Stimulated activated CD8-positive, alpha-beta memory T cell treated with anti-CD3 and anti-CD28 coated beads, Interleukin-7, amount 100 ng/mL, for 48 hours (primary cell): ENCODE results near the gene PTH2R.
"Not testable (repeated sequence)": the region's sequence is repeated elsewhere in the genome, so short reads cannot be mapped to it uniquely, and the experiment has no call there.

ENCODE experiments used
- DNase-seq, 2 donors: peaks; one replicate each; pipeline ENCODE4 v3.0.0-alpha.2; 2020; ENCODE audit warnings: low read depth in 1 of 2; ENCODE audit errors: extremely low read depth in 1 of 2

The PTH2R gene

GRCh38 chr2:208482453-208483015, 75.9 kb downstream of the PTH2R start:
- DNase-seq, result not testable (repeated sequence)

GRCh38 chr2:208485390-208485789, 78.8 kb downstream of the PTH2R start:
- no peak for DNase-seq

GRCh38 chr2:208488686-208489564, 82.3 kb downstream of the PTH2R start:
- DNase-seq, result no peak

GRCh38 chr2:208489687-208490086, 83.1 kb downstream of the PTH2R start:
- DNase-seq, result no peak

- no peak for DNase-seq
These were observed 83.9 kb downstream of the PTH2R start for GRCh38 chr2:208490492-208490891.

GRCh38 chr2:208491641-208492040, 85.0 kb downstream of the PTH2R start:
- no peak for DNase-seq

GRCh38 chr2:208492069-208492468, 85.5 kb downstream of the PTH2R start:
- DNase-seq, result no peak

GRCh38 chr2:208493186-208493585, 86.6 kb downstream of the PTH2R start:
- DNase-seq, result no peak

GRCh38 chr2:208496129-208496528, 89.5 kb downstream of the PTH2R start:
- no peak for DNase-seq

- DNase-seq, result no peak
These were observed 94.6 kb downstream of the PTH2R start for GRCh38 chr2:208501206-208501605.

- no peak for DNase-seq
These were observed 95.7 kb downstream of the PTH2R start for GRCh38 chr2:208502288-208502687.

- DNase-seq, result not testable (repeated sequence)
These were observed 98.8 kb downstream of the PTH2R start for GRCh38 chr2:208505365-208505764.

GRCh38 chr2:208509586-208509985, 103.0 kb downstream of the PTH2R start:
- no peak for DNase-seq

GRCh38 chr2:208511016-208511415, 104.4 kb downstream of the PTH2R start:
- DNase-seq, result no peak

GRCh38 chr2:208511573-208511972, 105.0 kb downstream of the PTH2R start:
- no peak for DNase-seq

- DNase-seq, result no peak
These were observed 108.5 kb downstream of the PTH2R start for GRCh38 chr2:208515099-208515498.

GRCh38 chr2:208523069-208523468, 116.5 kb downstream of the PTH2R start:
- DNase-seq, result not testable (repeated sequence)

- not testable (repeated sequence) for DNase-seq
These were observed 118.6 kb downstream of the PTH2R start for GRCh38 chr2:208525165-208525564.

GRCh38 chr2:208529796-208530195, 123.2 kb downstream of the PTH2R start:
- no peak for DNase-seq

- DNase-seq, result no peak
These were observed 124.8 kb downstream of the PTH2R start for GRCh38 chr2:208531361-208531760.

GRCh38 chr2:208535578-208535977, 129.0 kb downstream of the PTH2R start:
- not testable (repeated sequence) for DNase-seq

- no peak for DNase-seq
These were observed 134.9 kb downstream of the PTH2R start for GRCh38 chr2:208541461-208541988.
